Astrocyte (in vitro differentiated cells and primary cell): ENCODE data around the gene NOLC1.

Experiments used
- CTCF ChIP-seq: IDR thresholded peaks from 2 replicates; pipeline ENCODE4 v1.5.1; 2011; ENCODE audit warnings: low read depth, mild to moderate bottlenecking, inconsistent platforms, low read length, moderate library complexity; ENCODE audit not compliant: insufficient read depth
- EZH2 ChIP-seq: IDR thresholded peaks from 2 replicates; pipeline ENCODE4 v1.6.1; 2012; ENCODE audit warnings: mild to moderate bottlenecking, low read length, inconsistent platforms; ENCODE audit not compliant: insufficient read depth

GRCh38 chr10:102157224-102157623 is 5.0 kb downstream of the NOLC1 start:
- no peak for TF ChIP-seq CTCF
- TF ChIP-seq EZH2: no peak
